HL-60 (cell line): Measurements from ENCODE around the gene IKZF3.

Source experiments
- GABPA ChIP-seq: IDR thresholded peaks from 2 replicates; pipeline ENCODE4 v1.6.1; 2012; ENCODE audit warnings: low read depth
- POLR2AphosphoS5 ChIP-seq: IDR thresholded peaks from 2 replicates; pipeline ENCODE4 v1.6.1; 2012; ENCODE audit warnings: low read depth
- REST ChIP-seq: IDR thresholded peaks from 2 replicates; pipeline ENCODE4 v1.6.1; 2012; ENCODE audit warnings: low read depth; ENCODE audit not compliant: insufficient replicate concordance
- TF ChIP-seq, protein P1 (sequence below): IDR thresholded peaks from one replicate; pipeline ENCODE4 v1.5.1; 2011; ENCODE audit warnings: low read length, control low read depth, inconsistent platforms; ENCODE audit not compliant: insufficient read depth

DNA sequence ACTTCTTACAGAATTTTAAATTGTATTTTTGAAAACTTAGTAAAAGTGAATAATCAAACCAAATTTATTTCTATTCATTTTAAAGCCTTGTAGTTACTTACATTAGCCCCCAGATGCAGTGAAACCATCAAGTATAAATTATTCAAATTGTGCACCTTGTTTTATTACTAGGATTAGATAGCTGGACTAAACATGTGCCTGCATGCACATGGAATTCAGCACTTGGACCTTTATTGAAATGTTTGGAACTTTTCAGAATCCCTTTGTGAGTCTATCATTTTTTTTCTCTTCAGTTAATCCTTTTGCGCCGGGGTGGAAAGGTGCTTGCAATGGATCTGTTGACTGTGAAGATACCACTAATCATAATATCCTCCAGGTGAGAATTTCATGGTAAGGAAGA lies 8.6 kb upstream of the IKZF3 start:
- TF ChIP-seq POLR2AphosphoS5 (no peak), REST (no peak), GABPA (no peak)
- TF ChIP-seq, protein P1, sequence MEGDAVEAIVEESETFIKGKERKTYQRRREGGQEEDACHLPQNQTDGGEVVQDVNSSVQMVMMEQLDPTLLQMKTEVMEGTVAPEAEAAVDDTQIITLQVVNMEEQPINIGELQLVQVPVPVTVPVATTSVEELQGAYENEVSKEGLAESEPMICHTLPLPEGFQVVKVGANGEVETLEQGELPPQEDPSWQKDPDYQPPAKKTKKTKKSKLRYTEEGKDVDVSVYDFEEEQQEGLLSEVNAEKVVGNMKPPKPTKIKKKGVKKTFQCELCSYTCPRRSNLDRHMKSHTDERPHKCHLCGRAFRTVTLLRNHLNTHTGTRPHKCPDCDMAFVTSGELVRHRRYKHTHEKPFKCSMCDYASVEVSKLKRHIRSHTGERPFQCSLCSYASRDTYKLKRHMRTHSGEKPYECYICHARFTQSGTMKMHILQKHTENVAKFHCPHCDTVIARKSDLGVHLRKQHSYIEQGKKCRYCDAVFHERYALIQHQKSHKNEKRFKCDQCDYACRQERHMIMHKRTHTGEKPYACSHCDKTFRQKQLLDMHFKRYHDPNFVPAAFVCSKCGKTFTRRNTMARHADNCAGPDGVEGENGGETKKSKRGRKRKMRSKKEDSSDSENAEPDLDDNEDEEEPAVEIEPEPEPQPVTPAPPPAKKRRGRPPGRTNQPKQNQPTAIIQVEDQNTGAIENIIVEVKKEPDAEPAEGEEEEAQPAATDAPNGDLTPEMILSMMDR = no peak
